ENCODE measurements around the gene CCDC136. TPM values are rescaled to one million over a fixed set of nuclear protein-coding genes. Genes with fewer than 3 reads are reported as not detected.

Gene CCDC136
- polyA plus RNA-seq, 4 donors: 0.22 to 4.5 (median 1.5) TPM

- no peaks in the 10 kb centered on the region for H3K27me3 ChIP-seq (ENCODE audit: control insufficient read depth in 3 of 3, insufficient read depth in 3 of 3, low read length in 3 of 3)
- WGBS, 3 donors: 90 to 100% (median 92%) methylated on average over 2 of the region's 2 CpGs
- peaks cover 11 to 37% (median 12%) of the 10 kb centered on the region in 3 donors for H3K36me3 ChIP-seq (ENCODE audit: control insufficient read depth in 3 of 3, insufficient read depth in 2 of 3, low read depth in 1 of 3, low read length in 3 of 3)
- H3K9me3 ChIP-seq (ENCODE audit: control insufficient read depth in 2 of 2, insufficient read depth in 1 of 2, low read depth in 1 of 2, low read length in 1 of 2): no peaks in the 10 kb centered on the region
- FAIRE-seq (no peak), DNase-seq (no peak)
- H3K4me3 ChIP-seq (ENCODE audit: low read depth in 1 of 3, low read length in 3 of 3): no peak overlapping the region
- no peak overlapping the region for H3K27ac ChIP-seq (ENCODE audit: low read depth in 1 of 3, low read length in 2 of 3)
- H3K4me1 ChIP-seq (ENCODE audit: control insufficient read depth in 3 of 3, insufficient read depth in 2 of 3, low read depth in 1 of 3, low read length in 2 of 3): no peaks in the 10 kb centered on the region
These were observed 36.5 kb upstream of the CCDC136 start for GRCh38 chr7:128755075-128755818.

DNA sequence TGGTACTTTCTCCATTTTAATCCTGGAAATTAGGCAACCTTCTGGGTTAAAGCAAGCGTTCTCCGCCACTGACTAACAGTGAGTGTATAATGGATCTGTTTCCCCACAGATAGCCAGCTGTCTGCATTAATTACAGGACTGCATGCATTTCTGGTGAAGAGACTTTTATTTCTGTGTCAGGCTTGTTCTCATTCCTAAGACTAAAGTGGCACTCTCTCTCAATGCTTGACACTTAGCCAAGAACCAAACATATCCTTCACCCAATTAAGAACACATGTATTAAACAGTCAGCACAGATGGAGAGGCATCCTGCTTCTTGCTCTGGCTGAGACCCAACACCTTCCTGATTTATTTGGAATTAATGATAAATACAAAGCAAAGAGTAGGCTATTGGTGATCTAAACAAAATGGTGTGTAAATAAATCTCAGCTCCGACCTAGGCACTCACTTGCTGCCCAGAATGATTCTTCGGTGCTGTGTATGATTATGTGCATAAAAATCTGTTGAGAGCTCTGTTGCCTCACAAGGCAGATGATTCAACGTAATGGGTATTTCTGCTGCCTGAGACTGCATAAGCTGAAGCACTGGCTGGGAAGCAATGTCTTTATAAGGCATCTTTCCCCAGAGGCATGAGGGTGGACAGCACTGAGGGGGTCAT, 35.8 kb upstream of the CCDC136 start:
- H3K27ac ChIP-seq (ENCODE audit: low read depth in 1 of 3, low read length in 2 of 3): no peak overlapping the region
- H3K36me3 ChIP-seq (ENCODE audit: control insufficient read depth in 3 of 3, insufficient read depth in 2 of 3, low read depth in 1 of 3, low read length in 3 of 3): peaks cover 12 to 40% (median 12%) of the 10 kb centered on the region in 3 donors
- no peaks in the 10 kb centered on the region for H3K27me3 ChIP-seq (ENCODE audit: control insufficient read depth in 3 of 3, insufficient read depth in 3 of 3, low read length in 3 of 3)
- 78 to 94% (median 89%) methylated on average over 5 of the region's 5 CpGs for WGBS, 3 donors
- no peaks in the 10 kb centered on the region for H3K4me1 ChIP-seq (ENCODE audit: control insufficient read depth in 3 of 3, insufficient read depth in 2 of 3, low read depth in 1 of 3, low read length in 2 of 3)
- H3K4me3 ChIP-seq (ENCODE audit: low read depth in 1 of 3, low read length in 3 of 3): no peak overlapping the region
- FAIRE-seq (no peak), DNase-seq (no peak)
- no peaks in the 10 kb centered on the region for H3K9me3 ChIP-seq (ENCODE audit: control insufficient read depth in 2 of 2, insufficient read depth in 1 of 2, low read depth in 1 of 2, low read length in 1 of 2)

DNA sequence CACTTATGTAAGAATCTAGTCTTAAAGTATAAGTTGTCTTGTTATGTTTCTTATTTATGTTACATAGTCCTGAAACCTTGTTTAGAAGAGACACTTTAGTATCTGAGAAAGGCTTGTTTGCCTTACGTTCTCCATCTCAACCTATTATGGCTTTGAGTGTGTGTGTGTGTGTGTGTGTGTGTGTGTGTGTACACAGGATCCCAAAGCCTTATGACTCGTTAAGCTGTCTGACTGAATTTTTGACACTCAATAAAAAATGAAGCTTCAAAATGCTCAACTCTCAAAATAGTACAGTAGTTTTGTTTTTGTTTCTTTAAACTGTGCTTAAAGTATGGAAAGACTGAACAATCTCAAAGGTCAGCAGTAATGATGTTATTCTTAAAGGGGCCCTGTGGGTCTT, 34.6 kb upstream of the CCDC136 start:
- H3K27ac ChIP-seq (ENCODE audit: low read depth in 1 of 3, low read length in 2 of 3): no peak overlapping the region
- 67 to 88% (median 86%) methylated on average over 2 of the region's 2 CpGs for WGBS, 3 donors
- FAIRE-seq (no peak), DNase-seq (no peak)
- H3K9me3 ChIP-seq (ENCODE audit: control insufficient read depth in 2 of 2, insufficient read depth in 1 of 2, low read depth in 1 of 2, low read length in 1 of 2): no peaks in the 10 kb centered on the region
- no peaks in the 10 kb centered on the region for H3K27me3 ChIP-seq (ENCODE audit: control insufficient read depth in 3 of 3, insufficient read depth in 3 of 3, low read length in 3 of 3)
- H3K36me3 ChIP-seq (ENCODE audit: control insufficient read depth in 3 of 3, insufficient read depth in 2 of 3, low read depth in 1 of 3, low read length in 3 of 3): peaks cover 10 to 37% (median 15%) of the 10 kb centered on the region in 3 donors
- H3K4me3 ChIP-seq (ENCODE audit: low read depth in 1 of 3, low read length in 3 of 3): no peak overlapping the region
- no peaks in the 10 kb centered on the region for H3K4me1 ChIP-seq (ENCODE audit: control insufficient read depth in 3 of 3, insufficient read depth in 2 of 3, low read depth in 1 of 3, low read length in 2 of 3)

DNA sequence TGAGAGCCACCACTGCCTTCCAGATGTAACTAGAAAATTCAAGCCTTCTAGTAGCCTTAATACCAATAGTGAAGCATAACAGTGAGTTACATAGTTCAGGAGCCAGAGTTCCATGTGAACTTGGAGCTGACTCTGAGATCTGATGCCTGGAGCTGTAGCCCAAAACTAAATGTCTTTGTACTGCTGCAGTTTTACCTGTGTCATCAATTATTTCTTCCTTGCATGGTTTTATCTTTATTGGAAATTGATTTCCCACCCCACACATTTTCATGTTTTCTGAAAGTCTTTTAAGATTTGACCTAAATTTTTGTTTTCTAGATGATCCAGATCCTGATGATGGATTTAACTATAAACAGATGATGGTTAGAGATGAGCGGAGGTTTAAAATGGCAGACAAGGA, 33.2 kb upstream of the CCDC136 start:
- Histone ChIP-seq H3K36me3 (ENCODE audit: control insufficient read depth in 3 of 3, insufficient read depth in 2 of 3, low read depth in 1 of 3, low read length in 3 of 3) (peaks cover 10 to 38% (median 16%) of the 10 kb centered on the region in 3 donors), H3K27ac (ENCODE audit: low read depth in 1 of 3, low read length in 2 of 3) (no peak overlapping the region)
- FAIRE-seq: no peak

GRCh38 chr7:128759242-128759641, 32.5 kb upstream of the CCDC136 start:
- peaks cover 7 to 37% (median 15%) of the 10 kb centered on the region in 3 donors for H3K36me3 ChIP-seq (ENCODE audit: control insufficient read depth in 3 of 3, insufficient read depth in 2 of 3, low read depth in 1 of 3, low read length in 3 of 3)
- no peaks in the 10 kb centered on the region for H3K4me1 ChIP-seq (ENCODE audit: control insufficient read depth in 3 of 3, insufficient read depth in 2 of 3, low read depth in 1 of 3, low read length in 2 of 3)
- DNase-seq (no peak), FAIRE-seq (no peak)
- no peaks in the 10 kb centered on the region for H3K9me3 ChIP-seq (ENCODE audit: control insufficient read depth in 2 of 2, insufficient read depth in 1 of 2, low read depth in 1 of 2, low read length in 1 of 2)
- no peak overlapping the region for H3K27ac ChIP-seq (ENCODE audit: low read depth in 1 of 3, low read length in 2 of 3)
- H3K4me3 ChIP-seq (ENCODE audit: low read depth in 1 of 3, low read length in 3 of 3): no peak overlapping the region
- no peaks in the 10 kb centered on the region for H3K27me3 ChIP-seq (ENCODE audit: control insufficient read depth in 3 of 3, insufficient read depth in 3 of 3, low read length in 3 of 3)

More for the DNA sequence above, 33.2 kb upstream of the CCDC136 start:
- no peaks in the 10 kb centered on the region for H3K27me3 ChIP-seq (ENCODE audit: control insufficient read depth in 3 of 3, insufficient read depth in 3 of 3, low read length in 3 of 3)
- 97 to 100% (median 100%) methylated on average over 1 of the region's 1 CpG for WGBS, 3 donors
- no peak overlapping the region for H3K4me3 ChIP-seq (ENCODE audit: low read depth in 1 of 3, low read length in 3 of 3)
- no peaks in the 10 kb centered on the region for H3K4me1 ChIP-seq (ENCODE audit: control insufficient read depth in 3 of 3, insufficient read depth in 2 of 3, low read depth in 1 of 3, low read length in 2 of 3)
- H3K9me3 ChIP-seq (ENCODE audit: control insufficient read depth in 2 of 2, insufficient read depth in 1 of 2, low read depth in 1 of 2, low read length in 1 of 2): no peaks in the 10 kb centered on the region
- no peak for DNase-seq

DNA sequence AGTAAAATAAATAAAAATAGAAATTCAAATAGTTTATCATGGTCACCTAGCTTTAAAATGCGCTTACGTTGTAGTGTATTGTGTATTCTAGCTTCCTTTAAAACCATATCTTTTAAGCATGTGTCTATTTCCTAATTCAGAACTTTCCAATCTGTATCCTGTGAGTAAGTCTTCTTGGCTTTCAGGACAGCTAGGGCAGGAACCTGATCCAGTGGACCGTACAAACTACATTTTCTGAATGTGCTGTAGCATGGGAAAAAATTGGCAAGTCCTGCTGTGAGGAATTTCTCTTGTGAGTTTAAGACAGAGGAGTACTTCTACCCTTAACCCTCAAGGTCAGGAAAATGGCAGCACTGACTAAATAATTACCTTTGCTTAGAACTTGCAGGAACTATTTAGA, 28.2 kb upstream of the CCDC136 start:
- Histone ChIP-seq H3K9me3 (ENCODE audit: control insufficient read depth in 2 of 2, insufficient read depth in 1 of 2, low read depth in 1 of 2, low read length in 1 of 2) (no peaks in the 10 kb centered on the region), H3K4me3 (ENCODE audit: low read depth in 1 of 3, low read length in 3 of 3) (no peak overlapping the region), H3K27ac (ENCODE audit: low read depth in 1 of 3, low read length in 2 of 3) (no peak overlapping the region), H3K4me1 (ENCODE audit: control insufficient read depth in 3 of 3, insufficient read depth in 2 of 3, low read depth in 1 of 3, low read length in 2 of 3) (no peaks in the 10 kb centered on the region), H3K27me3 (ENCODE audit: control insufficient read depth in 3 of 3, insufficient read depth in 3 of 3, low read length in 3 of 3) (no peaks in the 10 kb centered on the region), H3K36me3 (ENCODE audit: control insufficient read depth in 3 of 3, insufficient read depth in 2 of 3, low read depth in 1 of 3, low read length in 3 of 3) (peaks cover 9 to 38% (median 17%) of the 10 kb centered on the region in 3 donors)
- WGBS, 3 donors: 85 to 94% (median 90%) methylated on average over 3 of the region's 3 CpGs
- DNase-seq (no peak), FAIRE-seq (no peak)

- no peaks in the 10 kb centered on the region for H3K27me3 ChIP-seq (ENCODE audit: control insufficient read depth in 3 of 3, insufficient read depth in 3 of 3, low read length in 3 of 3)
- no peak for FAIRE-seq
These were observed 24.2 kb upstream of the CCDC136 start for GRCh38 chr7:128767475-128768110.

DNA sequence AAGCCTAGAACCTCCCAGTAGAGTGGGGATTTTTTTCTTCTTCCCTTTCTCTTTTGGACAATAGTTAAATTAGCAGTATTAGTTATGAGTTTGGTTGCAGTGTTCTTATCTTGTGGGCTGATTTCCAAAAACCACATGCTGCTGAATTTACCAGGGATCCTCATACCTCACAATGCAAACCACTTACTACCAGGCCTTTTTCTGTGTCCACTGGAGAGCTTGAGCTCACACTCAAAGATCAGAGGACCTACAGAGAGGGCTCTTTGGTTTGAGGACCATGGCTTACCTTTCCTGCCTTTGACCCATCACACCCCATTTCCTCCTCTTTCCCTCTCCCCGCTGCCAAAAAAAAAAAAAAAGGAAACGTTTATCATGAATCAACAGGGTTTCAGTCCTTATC, 21.5 kb upstream of the CCDC136 start:
- H3K36me3 ChIP-seq (ENCODE audit: control insufficient read depth in 3 of 3, insufficient read depth in 2 of 3, low read depth in 1 of 3, low read length in 3 of 3): peaks cover 14 to 27% (median 23%) of the 10 kb centered on the region in 3 donors

More at GRCh38 chr7:128767475-128768110, 24.2 kb upstream of the CCDC136 start:
- Histone ChIP-seq H3K4me1 (ENCODE audit: control insufficient read depth in 3 of 3, insufficient read depth in 2 of 3, low read depth in 1 of 3, low read length in 2 of 3) (no peaks in the 10 kb centered on the region), H3K36me3 (ENCODE audit: control insufficient read depth in 3 of 3, insufficient read depth in 2 of 3, low read depth in 1 of 3, low read length in 3 of 3) (peaks cover 14 to 27% (median 23%) of the 10 kb centered on the region in 3 donors), H3K9me3 (ENCODE audit: control insufficient read depth in 2 of 2, insufficient read depth in 1 of 2, low read depth in 1 of 2, low read length in 1 of 2) (no peaks in the 10 kb centered on the region), H3K27ac (ENCODE audit: low read depth in 1 of 3, low read length in 2 of 3) (no peak overlapping the region), H3K4me3 (ENCODE audit: low read depth in 1 of 3, low read length in 3 of 3) (no peak overlapping the region)
- no peak for DNase-seq
- 95 to 97% (median 96%) methylated on average over 6 of the region's 6 CpGs for WGBS, 3 donors

More for the DNA sequence above, 21.5 kb upstream of the CCDC136 start:
- H3K27ac ChIP-seq (ENCODE audit: low read depth in 1 of 3, low read length in 2 of 3): no peak overlapping the region
- H3K27me3 ChIP-seq (ENCODE audit: control insufficient read depth in 3 of 3, insufficient read depth in 3 of 3, low read length in 3 of 3): no peaks in the 10 kb centered on the region
- WGBS, 3 donors: 10 to 48% (median 28%) methylated on average over 2 of the region's 2 CpGs
- H3K4me1 ChIP-seq (ENCODE audit: control insufficient read depth in 3 of 3, insufficient read depth in 2 of 3, low read depth in 1 of 3, low read length in 2 of 3): no peaks in the 10 kb centered on the region
- FAIRE-seq: no peak
- no peak overlapping the region for H3K4me3 ChIP-seq (ENCODE audit: low read depth in 1 of 3, low read length in 3 of 3)
- no peak for DNase-seq
- H3K9me3 ChIP-seq (ENCODE audit: control insufficient read depth in 2 of 2, insufficient read depth in 1 of 2, low read depth in 1 of 2, low read length in 1 of 2): no peaks in the 10 kb centered on the region
